ENCODE measurements around the gene PDGFB.

DNA sequence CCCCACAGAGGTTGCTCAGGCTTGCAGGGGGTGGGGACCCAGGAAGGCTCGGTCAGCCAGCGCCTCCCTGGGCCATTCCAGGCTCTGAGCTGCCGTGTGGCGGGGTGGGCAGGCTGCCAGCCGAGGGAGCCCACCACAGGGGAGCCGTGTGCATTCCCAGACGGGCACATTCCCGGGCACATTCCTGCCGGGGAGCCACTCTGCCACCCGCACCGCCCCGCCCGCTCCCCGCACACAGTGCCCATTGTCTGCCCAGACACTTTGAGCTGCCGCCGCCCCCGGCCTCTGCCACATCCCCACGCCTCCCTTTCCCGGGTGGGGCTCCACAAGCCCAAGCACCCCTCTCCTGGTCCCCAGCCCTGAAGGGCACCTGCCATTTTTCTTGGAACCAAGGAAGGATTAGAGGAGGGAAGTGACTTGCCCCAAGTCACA lies 47.3 kb upstream of the PDGFB start:
- TF ChIP-seq ZNF274 (IDR thresholded peaks at IDR 0.05; ENCODE audit: low read depth, low read length): no peak
- no peak for TF ChIP-seq YY1 (IDR thresholded peaks at IDR 0.05; ENCODE audit: insufficient read depth, insufficient read length)
- no peak for TF ChIP-seq SUZ12 (IDR thresholded peaks at IDR 0.05; ENCODE audit: extremely low read depth, insufficient read depth, insufficient read length)

Measured in NT2/D1 (cell line).